ENCODE measurements around the gene TENM4.

Gene TENM4

DNA sequence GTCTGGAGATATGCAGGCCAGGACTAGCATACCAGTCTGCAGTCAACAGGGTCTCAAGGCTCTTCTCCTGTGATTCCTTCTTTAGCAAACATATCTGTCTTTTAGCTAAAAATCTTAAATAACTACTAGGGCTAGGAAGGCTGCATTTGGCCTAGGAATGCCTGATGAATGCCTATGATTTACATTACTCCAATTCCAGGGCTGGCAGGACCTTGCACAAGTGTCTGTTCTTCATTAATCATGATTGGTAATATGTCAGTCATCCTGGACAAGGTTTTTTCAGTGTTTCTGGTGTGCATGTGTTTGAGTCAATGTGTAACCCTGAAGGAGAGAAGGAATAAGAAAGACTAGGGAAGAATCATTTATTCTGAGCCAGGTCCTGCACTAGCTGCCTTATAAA lies 585.7 kb downstream of the TENM4 start:
- ATAC-seq: peak; percentile 19
- TF ChIP-seq BACH2 (CRISPR knock-in tag; IDR thresholded peaks at IDR 0.05; ENCODE audit: borderline replicate concordance): no peak
- no peak for TF ChIP-seq ARNTL (CRISPR knock-in tag; IDR thresholded peaks at IDR 0.05; ENCODE audit: borderline replicate concordance, low read depth)
- no peak for TF ChIP-seq ZNF8 (CRISPR knock-in tag; IDR thresholded peaks at IDR 0.05)
- TF ChIP-seq, protein P1, sequence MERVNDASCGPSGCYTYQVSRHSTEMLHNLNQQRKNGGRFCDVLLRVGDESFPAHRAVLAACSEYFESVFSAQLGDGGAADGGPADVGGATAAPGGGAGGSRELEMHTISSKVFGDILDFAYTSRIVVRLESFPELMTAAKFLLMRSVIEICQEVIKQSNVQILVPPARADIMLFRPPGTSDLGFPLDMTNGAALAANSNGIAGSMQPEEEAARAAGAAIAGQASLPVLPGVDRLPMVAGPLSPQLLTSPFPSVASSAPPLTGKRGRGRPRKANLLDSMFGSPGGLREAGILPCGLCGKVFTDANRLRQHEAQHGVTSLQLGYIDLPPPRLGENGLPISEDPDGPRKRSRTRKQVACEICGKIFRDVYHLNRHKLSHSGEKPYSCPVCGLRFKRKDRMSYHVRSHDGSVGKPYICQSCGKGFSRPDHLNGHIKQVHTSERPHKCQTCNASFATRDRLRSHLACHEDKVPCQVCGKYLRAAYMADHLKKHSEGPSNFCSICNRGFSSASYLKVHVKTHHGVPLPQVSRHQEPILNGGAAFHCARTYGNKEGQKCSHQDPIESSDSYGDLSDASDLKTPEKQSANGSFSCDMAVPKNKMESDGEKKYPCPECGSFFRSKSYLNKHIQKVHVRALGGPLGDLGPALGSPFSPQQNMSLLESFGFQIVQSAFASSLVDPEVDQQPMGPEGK (CRISPR knock-in tag; IDR thresholded peaks at IDR 0.05; ENCODE audit: borderline replicate concordance): no peak
- TF ChIP-seq, protein P2, sequence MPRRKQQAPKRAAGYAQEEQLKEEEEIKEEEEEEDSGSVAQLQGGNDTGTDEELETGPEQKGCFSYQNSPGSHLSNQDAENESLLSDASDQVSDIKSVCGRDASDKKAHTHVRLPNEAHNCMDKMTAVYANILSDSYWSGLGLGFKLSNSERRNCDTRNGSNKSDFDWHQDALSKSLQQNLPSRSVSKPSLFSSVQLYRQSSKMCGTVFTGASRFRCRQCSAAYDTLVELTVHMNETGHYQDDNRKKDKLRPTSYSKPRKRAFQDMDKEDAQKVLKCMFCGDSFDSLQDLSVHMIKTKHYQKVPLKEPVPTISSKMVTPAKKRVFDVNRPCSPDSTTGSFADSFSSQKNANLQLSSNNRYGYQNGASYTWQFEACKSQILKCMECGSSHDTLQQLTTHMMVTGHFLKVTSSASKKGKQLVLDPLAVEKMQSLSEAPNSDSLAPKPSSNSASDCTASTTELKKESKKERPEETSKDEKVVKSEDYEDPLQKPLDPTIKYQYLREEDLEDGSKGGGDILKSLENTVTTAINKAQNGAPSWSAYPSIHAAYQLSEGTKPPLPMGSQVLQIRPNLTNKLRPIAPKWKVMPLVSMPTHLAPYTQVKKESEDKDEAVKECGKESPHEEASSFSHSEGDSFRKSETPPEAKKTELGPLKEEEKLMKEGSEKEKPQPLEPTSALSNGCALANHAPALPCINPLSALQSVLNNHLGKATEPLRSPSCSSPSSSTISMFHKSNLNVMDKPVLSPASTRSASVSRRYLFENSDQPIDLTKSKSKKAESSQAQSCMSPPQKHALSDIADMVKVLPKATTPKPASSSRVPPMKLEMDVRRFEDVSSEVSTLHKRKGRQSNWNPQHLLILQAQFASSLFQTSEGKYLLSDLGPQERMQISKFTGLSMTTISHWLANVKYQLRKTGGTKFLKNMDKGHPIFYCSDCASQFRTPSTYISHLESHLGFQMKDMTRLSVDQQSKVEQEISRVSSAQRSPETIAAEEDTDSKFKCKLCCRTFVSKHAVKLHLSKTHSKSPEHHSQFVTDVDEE (CRISPR knock-in tag; IDR thresholded peaks at IDR 0.05): no peak
- TF ChIP-seq GLIS3 (CRISPR knock-in tag; IDR thresholded peaks at IDR 0.05): no peak
- TF ChIP-seq, protein P3, sequence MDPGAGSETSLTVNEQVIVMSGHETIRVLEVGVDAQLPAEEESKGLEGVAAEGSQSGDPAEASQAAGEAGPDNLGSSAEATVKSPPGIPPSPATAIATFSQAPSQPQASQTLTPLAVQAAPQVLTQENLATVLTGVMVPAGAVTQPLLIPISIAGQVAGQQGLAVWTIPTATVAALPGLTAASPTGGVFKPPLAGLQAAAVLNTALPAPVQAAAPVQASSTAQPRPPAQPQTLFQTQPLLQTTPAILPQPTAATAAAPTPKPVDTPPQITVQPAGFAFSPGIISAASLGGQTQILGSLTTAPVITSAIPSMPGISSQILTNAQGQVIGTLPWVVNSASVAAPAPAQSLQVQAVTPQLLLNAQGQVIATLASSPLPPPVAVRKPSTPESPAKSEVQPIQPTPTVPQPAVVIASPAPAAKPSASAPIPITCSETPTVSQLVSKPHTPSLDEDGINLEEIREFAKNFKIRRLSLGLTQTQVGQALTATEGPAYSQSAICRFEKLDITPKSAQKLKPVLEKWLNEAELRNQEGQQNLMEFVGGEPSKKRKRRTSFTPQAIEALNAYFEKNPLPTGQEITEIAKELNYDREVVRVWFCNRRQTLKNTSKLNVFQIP (CRISPR knock-in tag; IDR thresholded peaks at IDR 0.05; ENCODE audit: borderline replicate concordance, low read depth): no peak
- TF ChIP-seq PPARA (CRISPR knock-in tag; IDR thresholded peaks at IDR 0.05; ENCODE audit: borderline replicate concordance): no peak
- TF ChIP-seq TCF4 (CRISPR knock-in tag; IDR thresholded peaks at IDR 0.05; ENCODE audit: borderline replicate concordance): no peak
- TF ChIP-seq ESRRG (CRISPR knock-in tag; IDR thresholded peaks at IDR 0.05): no peak
- no peak for TF ChIP-seq TOX (CRISPR knock-in tag; IDR thresholded peaks at IDR 0.05; ENCODE audit: borderline replicate concordance)
- TF ChIP-seq RARB (CRISPR knock-in tag; IDR thresholded peaks at IDR 0.05): no peak
- no peak for TF ChIP-seq ZFP3 (CRISPR knock-in tag; IDR thresholded peaks at IDR 0.05)
- no peak for TF ChIP-seq CSDC2 (CRISPR knock-in tag; IDR thresholded peaks at IDR 0.05)
- no peak for TF ChIP-seq ISL1 (CRISPR knock-in tag; IDR thresholded peaks at IDR 0.05)
- TF ChIP-seq ZC3H10 (CRISPR knock-in tag; IDR thresholded peaks at IDR 0.05): no peak
- TF ChIP-seq OSR1 (CRISPR knock-in tag; IDR thresholded peaks at IDR 0.05): no peak

GRCh38 chr11:78853521-78853920 lies 587.3 kb downstream of the TENM4 start:
- TF ChIP-seq BACH2 (CRISPR knock-in tag; IDR thresholded peaks at IDR 0.05; ENCODE audit: borderline replicate concordance): no peak
- TF ChIP-seq ZFP30 (CRISPR knock-in tag; IDR thresholded peaks at IDR 0.05): no peak
- TF ChIP-seq RARB (CRISPR knock-in tag; IDR thresholded peaks at IDR 0.05): no peak
- no peak for TF ChIP-seq ARNTL (CRISPR knock-in tag; IDR thresholded peaks at IDR 0.05; ENCODE audit: borderline replicate concordance, low read depth)
- no peak for TF ChIP-seq ZNF8 (CRISPR knock-in tag; IDR thresholded peaks at IDR 0.05)
- TF ChIP-seq, protein P1 (CRISPR knock-in tag; IDR thresholded peaks at IDR 0.05; ENCODE audit: borderline replicate concordance): no peak
- no peak for TF ChIP-seq ZNF565 (CRISPR knock-in tag; conservative IDR thresholded peaks at IDR 0.05; ENCODE audit: low read depth)
- TF ChIP-seq TOX (CRISPR knock-in tag; IDR thresholded peaks at IDR 0.05; ENCODE audit: borderline replicate concordance): no peak
- TF ChIP-seq OSR1 (CRISPR knock-in tag; IDR thresholded peaks at IDR 0.05): no peak
- TF ChIP-seq ISL1 (CRISPR knock-in tag; IDR thresholded peaks at IDR 0.05): no peak
- TF ChIP-seq SNAI2 (CRISPR knock-in tag; IDR thresholded peaks at IDR 0.05): no peak
- ATAC-seq: no peak

DNA sequence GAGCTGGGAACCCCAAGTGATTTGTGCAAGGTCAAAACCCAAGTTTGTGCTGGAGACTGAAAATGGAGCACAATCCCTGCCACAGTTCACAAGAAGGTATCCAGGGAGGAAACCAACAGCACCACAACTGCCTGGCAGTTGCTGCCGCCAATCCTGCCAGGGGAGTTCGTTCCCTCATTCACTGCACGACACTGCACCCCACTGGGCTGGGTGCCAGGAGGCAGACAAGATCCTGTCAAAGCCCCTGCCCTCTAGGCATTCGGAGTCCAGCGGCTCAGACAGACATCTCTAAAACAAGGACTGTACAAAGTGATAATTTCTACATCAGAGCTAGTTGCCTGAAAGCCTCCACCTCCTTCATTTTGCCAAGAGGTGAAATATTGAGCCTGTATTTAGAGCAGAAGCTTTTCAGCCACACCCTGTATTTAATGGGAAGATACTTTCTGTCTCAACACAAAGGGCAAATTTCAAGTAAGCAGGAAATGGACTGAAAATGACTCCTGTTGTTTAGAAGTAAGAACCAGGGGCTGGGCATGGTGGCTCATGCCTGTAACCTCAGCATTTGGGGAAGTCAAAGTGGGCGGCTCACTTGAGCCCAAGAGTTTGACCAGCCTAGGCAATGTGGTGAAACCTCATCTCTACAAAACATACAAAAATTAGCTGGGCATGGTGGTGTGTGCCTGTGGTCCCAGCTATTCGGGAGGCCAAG lies 588.8 kb downstream of the TENM4 start:
- no peak; the same call in 2 of the 3 replicates for ATAC-seq
- no peak for TF ChIP-seq ZNF565 (CRISPR knock-in tag; conservative IDR thresholded peaks at IDR 0.05; ENCODE audit: low read depth)
- TF ChIP-seq ZFP30 (CRISPR knock-in tag; IDR thresholded peaks at IDR 0.05): no peak
- no peak for TF ChIP-seq RARB (CRISPR knock-in tag; IDR thresholded peaks at IDR 0.05)
- TF ChIP-seq ISL1 (CRISPR knock-in tag; IDR thresholded peaks at IDR 0.05): no peak
- no peak for TF ChIP-seq PPARA (CRISPR knock-in tag; IDR thresholded peaks at IDR 0.05; ENCODE audit: borderline replicate concordance)
- TF ChIP-seq BACH2 (CRISPR knock-in tag; IDR thresholded peaks at IDR 0.05; ENCODE audit: borderline replicate concordance): no peak
- TF ChIP-seq, protein P4, sequence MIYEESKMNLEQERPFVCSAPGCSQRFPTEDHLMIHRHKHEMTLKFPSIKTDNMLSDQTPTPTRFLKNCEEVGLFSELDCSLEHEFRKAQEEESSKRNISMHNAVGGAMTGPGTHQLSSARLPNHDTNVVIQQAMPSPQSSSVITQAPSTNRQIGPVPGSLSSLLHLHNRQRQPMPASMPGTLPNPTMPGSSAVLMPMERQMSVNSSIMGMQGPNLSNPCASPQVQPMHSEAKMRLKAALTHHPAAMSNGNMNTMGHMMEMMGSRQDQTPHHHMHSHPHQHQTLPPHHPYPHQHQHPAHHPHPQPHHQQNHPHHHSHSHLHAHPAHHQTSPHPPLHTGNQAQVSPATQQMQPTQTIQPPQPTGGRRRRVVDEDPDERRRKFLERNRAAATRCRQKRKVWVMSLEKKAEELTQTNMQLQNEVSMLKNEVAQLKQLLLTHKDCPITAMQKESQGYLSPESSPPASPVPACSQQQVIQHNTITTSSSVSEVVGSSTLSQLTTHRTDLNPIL (CRISPR knock-in tag; IDR thresholded peaks at IDR 0.05; ENCODE audit: low read depth): no peak
- TF ChIP-seq GLIS3 (CRISPR knock-in tag; IDR thresholded peaks at IDR 0.05): no peak
- TF ChIP-seq, protein P2 (CRISPR knock-in tag; IDR thresholded peaks at IDR 0.05): no peak
- TF ChIP-seq, protein P3 (CRISPR knock-in tag; IDR thresholded peaks at IDR 0.05; ENCODE audit: borderline replicate concordance, low read depth): no peak
- no peak for TF ChIP-seq TCF4 (CRISPR knock-in tag; IDR thresholded peaks at IDR 0.05; ENCODE audit: borderline replicate concordance)
